HepG2 (cell line): ENCODE results near the gene ADCY9.

Experiments used
- ARID2 ChIP-seq: sonication (generic); formaldehyde crosslinking; IDR thresholded peaks from 2 replicates; pipeline ENCODE4 v1.8.1; 2022; ENCODE audit warnings: mild to moderate bottlenecking, missing genetic modification reagents, borderline replicate concordance
- CTCF ChIP-seq: sonication (generic); formaldehyde crosslinking; IDR thresholded peaks from 2 replicates; pipeline ENCODE4 v1.5.0; 2020; ENCODE audit warnings: mild to moderate bottlenecking, missing genetic modification reagents, moderate library complexity
- MZF1 ChIP-seq: sonication (generic); formaldehyde crosslinking; IDR thresholded peaks from 2 replicates; pipeline ENCODE4 v1.8.1; 2023; ENCODE audit warnings: mild to moderate bottlenecking, missing genetic modification reagents, borderline replicate concordance
- NCOR1 ChIP-seq: fragments of 200-600 bp; sonication (generic); IDR thresholded peaks from 2 replicates; pipeline ENCODE4 v1.7.0; 2017; ENCODE audit warnings: antibody characterized with exemption, low read length, borderline replicate concordance
- POLR2AphosphoS5 ChIP-seq: IDR thresholded peaks from 2 replicates; pipeline ENCODE4 v1.6.1; 2012; ENCODE audit warnings: low read depth, low read length
- RAD21 ChIP-seq: fragments of 450-650 bp; formaldehyde crosslinking; IDR thresholded peaks from 2 replicates; pipeline ENCODE4 v1.5.0; 2020; ENCODE audit warnings: mild to moderate bottlenecking
- TCF7L2 ChIP-seq: IDR thresholded peaks from 2 replicates; pipeline ENCODE4 v1.6.1; 2011; ENCODE audit warnings: mild to moderate bottlenecking, low read depth, low read length, moderate library complexity
- ZBTB3 ChIP-seq: sonication (generic); formaldehyde crosslinking; IDR thresholded peaks from 2 replicates; pipeline ENCODE4 v1.4.0; 2020; ENCODE audit warnings: low read depth, mild to moderate bottlenecking, moderate library complexity, missing genetic modification reagents, borderline replicate concordance
- TF ChIP-seq, protein P1 (sequence below): sonication (generic); formaldehyde crosslinking; IDR thresholded peaks from 2 replicates; pipeline ENCODE4 v1.8.1; 2022; ENCODE audit warnings: mild to moderate bottlenecking, missing genetic modification reagents

DNA sequence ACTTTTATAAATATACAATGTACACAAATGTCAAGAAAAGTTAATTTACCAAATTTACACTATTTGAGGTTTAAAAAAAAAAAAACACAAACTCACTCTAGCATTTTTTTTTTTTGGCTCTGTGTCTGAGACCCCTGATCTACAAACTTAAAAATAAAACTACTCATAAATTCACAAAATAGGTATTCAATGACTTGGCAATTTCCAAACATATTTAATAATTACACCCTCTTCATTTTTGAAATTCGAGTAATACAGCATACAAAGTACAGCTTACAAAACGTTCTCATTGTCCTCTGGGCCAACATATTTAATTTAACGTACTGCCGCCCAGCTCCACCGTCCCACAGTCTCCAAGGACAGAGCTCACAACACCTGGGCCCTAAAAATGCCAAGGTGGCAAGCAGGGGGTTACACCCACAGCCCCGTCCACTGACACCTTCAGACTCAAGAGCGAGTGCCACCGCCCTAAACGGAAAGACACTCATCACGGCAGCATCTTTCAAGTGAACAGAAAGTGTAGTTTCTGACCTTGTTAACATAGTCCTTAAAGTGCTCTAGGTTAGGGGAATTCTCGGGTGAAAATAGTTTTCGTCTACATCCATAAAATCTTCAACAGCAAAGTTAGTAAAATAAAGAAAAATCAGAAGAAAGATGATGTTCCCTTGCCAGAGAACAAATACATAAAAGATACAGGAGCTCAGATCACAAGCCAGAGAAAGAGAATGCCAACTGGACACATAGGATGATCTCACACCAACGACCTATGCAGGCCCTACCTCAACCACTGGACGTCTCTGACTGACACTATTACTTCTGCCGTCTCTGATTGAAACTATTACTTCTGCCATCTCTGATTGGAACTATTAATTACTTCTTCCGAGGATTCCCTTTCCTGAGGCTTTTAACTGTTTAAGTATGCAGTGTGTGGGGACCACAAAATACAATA is 4.2 kb downstream of the ADCY9 start:
- TF ChIP-seq POLR2AphosphoS5 (no peak), CTCF (CRISPR knock-in tag) (no peak), NCOR1 (no peak), ZBTB3 (CRISPR knock-in tag) (no peak), MZF1 (CRISPR knock-in tag) (no peak), TCF7L2 (no peak), RAD21 (no peak), ARID2 (CRISPR knock-in tag) (no peak)
- TF ChIP-seq, protein P1, sequence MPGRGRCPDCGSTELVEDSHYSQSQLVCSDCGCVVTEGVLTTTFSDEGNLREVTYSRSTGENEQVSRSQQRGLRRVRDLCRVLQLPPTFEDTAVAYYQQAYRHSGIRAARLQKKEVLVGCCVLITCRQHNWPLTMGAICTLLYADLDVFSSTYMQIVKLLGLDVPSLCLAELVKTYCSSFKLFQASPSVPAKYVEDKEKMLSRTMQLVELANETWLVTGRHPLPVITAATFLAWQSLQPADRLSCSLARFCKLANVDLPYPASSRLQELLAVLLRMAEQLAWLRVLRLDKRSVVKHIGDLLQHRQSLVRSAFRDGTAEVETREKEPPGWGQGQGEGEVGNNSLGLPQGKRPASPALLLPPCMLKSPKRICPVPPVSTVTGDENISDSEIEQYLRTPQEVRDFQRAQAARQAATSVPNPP (CRISPR knock-in tag), result no peak
